ENCODE results near the gene OOSP2. TPM values are rescaled to one million over a fixed set of nuclear protein-coding genes. Genes with fewer than 3 reads are reported as not detected.

OOSP2 gene
- not detected in 2 replicates for total RNA-seq
- long read RNA-seq = 0 reads

DNA sequence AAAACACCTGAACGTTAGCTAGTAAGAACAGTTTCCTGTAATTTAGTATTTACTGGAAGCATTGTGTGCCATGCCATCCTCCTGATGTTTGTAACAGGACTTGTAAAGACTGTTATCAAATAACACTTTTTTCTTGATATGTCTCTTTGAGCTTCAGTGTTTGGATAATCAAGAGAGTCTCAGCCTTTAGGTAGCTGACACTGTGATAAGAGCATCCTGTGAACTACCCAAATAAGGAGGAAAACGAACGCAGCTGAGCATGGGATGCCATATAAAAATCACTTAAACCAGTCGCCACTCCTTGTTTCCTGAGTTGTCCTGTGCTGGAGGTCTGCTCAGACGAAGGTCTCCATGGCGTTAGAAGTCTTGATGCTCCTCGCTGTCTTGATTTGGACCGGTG, at the start of gene OOSP2:
Gene OOSP2, plus strand, starts transcription at position 301 of the 400 bp plus-strand sequence. Its CDS starts 51 bp downstream, at position 352.
- TF ChIP-seq CTCF (IDR thresholded peaks at IDR 0.05) = no peak
- H3K9me3 Mint-ChIP-seq (ENCODE audit: unreplicated experiment) = no peaks in the 10 kb centered on the region
- no peak within 1 kb of the TSS for H3K27ac Mint-ChIP-seq (ENCODE audit: unreplicated experiment)
- DNase-seq (ENCODE audit: extremely low spot score, unreplicated experiment) = no peak
- H3K4me1 Mint-ChIP-seq (ENCODE audit: unreplicated experiment) = no peaks in the 10 kb centered on the region
- peaks cover under 1% of the 10 kb centered on the region for H3K27me3 Mint-ChIP-seq (ENCODE audit: unreplicated experiment)
- H3K36me3 Mint-ChIP-seq (ENCODE audit: unreplicated experiment) = no peaks in the 10 kb centered on the region
- no peak within 1 kb of the TSS for H3K4me3 Mint-ChIP-seq (ENCODE audit: unreplicated experiment)

DNA sequence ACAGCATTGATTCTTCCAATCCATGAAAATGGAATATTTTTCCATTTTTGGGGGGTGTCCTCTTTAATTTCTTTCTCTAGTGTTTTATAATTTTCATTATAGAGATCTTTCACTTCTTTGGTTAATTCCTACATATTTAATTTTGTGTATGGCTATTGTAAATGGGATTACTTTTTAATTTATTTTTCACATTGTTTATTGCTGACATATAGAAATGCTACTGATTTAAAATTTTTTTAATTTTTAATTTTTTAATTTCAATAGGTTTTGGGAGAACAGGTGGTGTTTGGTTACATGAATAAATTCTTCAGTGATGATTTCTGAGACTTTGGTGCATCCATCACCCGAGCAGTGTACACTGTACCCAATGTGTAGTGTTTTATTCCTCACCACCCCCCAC, 49.8 kb upstream of the OOSP2 start:
- Mint-ChIP-seq H3K9me3 (ENCODE audit: unreplicated experiment) (peaks cover 19% of the 10 kb centered on the region), H3K27ac (ENCODE audit: unreplicated experiment) (no peak overlapping the region), H3K27me3 (ENCODE audit: unreplicated experiment) (no peaks in the 10 kb centered on the region), H3K36me3 (ENCODE audit: unreplicated experiment) (no peaks in the 10 kb centered on the region), H3K4me1 (ENCODE audit: unreplicated experiment) (no peaks in the 10 kb centered on the region), H3K4me3 (ENCODE audit: unreplicated experiment) (no peak overlapping the region)
- no peak for DNase-seq (ENCODE audit: extremely low spot score, unreplicated experiment)
- no peak for TF ChIP-seq CTCF (IDR thresholded peaks at IDR 0.05)

DNA sequence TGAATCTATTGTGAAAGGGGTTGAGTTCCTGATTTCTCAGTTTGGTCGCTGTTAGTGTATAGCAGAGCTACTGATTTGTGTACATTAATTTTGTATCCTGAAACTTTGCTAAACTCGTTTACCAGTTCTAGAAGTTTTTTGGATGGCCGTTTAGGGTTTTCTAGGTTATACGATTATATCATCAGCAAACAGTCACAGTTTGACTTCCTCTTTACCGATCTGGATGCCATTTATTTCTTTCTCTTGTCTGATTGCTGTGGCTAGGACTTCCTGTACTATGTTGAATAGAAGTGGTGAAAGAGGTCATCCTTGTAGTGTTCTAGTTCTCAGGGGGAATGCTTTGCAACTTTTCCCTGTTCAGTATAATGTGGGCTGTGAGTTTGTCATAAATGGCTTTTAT, 47.8 kb upstream of the OOSP2 start:
- Mint-ChIP-seq H3K27ac (ENCODE audit: unreplicated experiment) (no peak overlapping the region), H3K36me3 (ENCODE audit: unreplicated experiment) (no peaks in the 10 kb centered on the region), H3K27me3 (ENCODE audit: unreplicated experiment) (no peaks in the 10 kb centered on the region), H3K9me3 (ENCODE audit: unreplicated experiment) (peaks cover 19% of the 10 kb centered on the region), H3K4me1 (ENCODE audit: unreplicated experiment) (no peaks in the 10 kb centered on the region), H3K4me3 (ENCODE audit: unreplicated experiment) (no peak overlapping the region)
- TF ChIP-seq CTCF (IDR thresholded peaks at IDR 0.05) = no peak
- DNase-seq (ENCODE audit: extremely low spot score, unreplicated experiment) = no peak

GRCh38 chr11:59997800-59998199, 42.4 kb upstream of the OOSP2 start:
- no peak for DNase-seq (ENCODE audit: extremely low spot score, unreplicated experiment)
- TF ChIP-seq CTCF (IDR thresholded peaks at IDR 0.05) = no peak
- Mint-ChIP-seq H3K4me1 (ENCODE audit: unreplicated experiment) (no peaks in the 10 kb centered on the region), H3K9me3 (ENCODE audit: unreplicated experiment) (no peaks in the 10 kb centered on the region), H3K27ac (ENCODE audit: unreplicated experiment) (no peak overlapping the region), H3K27me3 (ENCODE audit: unreplicated experiment) (peaks cover 4% of the 10 kb centered on the region), H3K4me3 (ENCODE audit: unreplicated experiment) (no peak overlapping the region), H3K36me3 (ENCODE audit: unreplicated experiment) (no peaks in the 10 kb centered on the region)

GRCh38 chr11:59999691-60000090, 40.5 kb upstream of the OOSP2 start:
- Mint-ChIP-seq H3K4me1 (ENCODE audit: unreplicated experiment) (no peaks in the 10 kb centered on the region), H3K36me3 (ENCODE audit: unreplicated experiment) (no peaks in the 10 kb centered on the region), H3K27ac (ENCODE audit: unreplicated experiment) (no peak overlapping the region), H3K4me3 (ENCODE audit: unreplicated experiment) (no peak overlapping the region), H3K27me3 (ENCODE audit: unreplicated experiment) (peaks cover 4% of the 10 kb centered on the region), H3K9me3 (ENCODE audit: unreplicated experiment) (no peaks in the 10 kb centered on the region)
- TF ChIP-seq CTCF (IDR thresholded peaks at IDR 0.05) = no peak
- DNase-seq (ENCODE audit: extremely low spot score, unreplicated experiment) = no peak

Data from osteocyte (in vitro differentiated cells).